ENCODE data around the gene ETNK1. TPM values are rescaled to one million over a fixed set of nuclear protein-coding genes. Genes with fewer than 3 reads are reported as not detected.

The ETNK1 gene
- total RNA-seq, 1 experiment from 2014 or later = 124 TPM

GRCh38 chr12:22728987-22729386 lies 104.0 kb downstream of the ETNK1 start:
- H3K4me1 Mint-ChIP-seq (ENCODE audit: low read depth, unreplicated experiment) = no peaks in the 10 kb centered on the region
- H3K27me3 Mint-ChIP-seq (ENCODE audit: unreplicated experiment) = no peaks in the 10 kb centered on the region
- intact Hi-C loops (cut with micrococcal nuclease; ENCODE audit: unreplicated experiment) = no loop called here
- no peak overlapping the region for H3K4me3 Mint-ChIP-seq (ENCODE audit: low read depth, unreplicated experiment)
- no peaks in the 10 kb centered on the region for H3K36me3 Mint-ChIP-seq (ENCODE audit: insufficient read depth, unreplicated experiment)
- H3K27ac Mint-ChIP-seq (ENCODE audit: unreplicated experiment) = no peak overlapping the region
- H3K9me3 Mint-ChIP-seq (ENCODE audit: low read depth, unreplicated experiment) = no peaks in the 10 kb centered on the region
- DNase-seq = no peak
- CTCF ChIA-PET = no interaction called here
- no peak for TF ChIP-seq CTCF (IDR thresholded peaks at IDR 0.05; ENCODE audit: unreplicated experiment)
- BruUV-seq (replicated peaks) = no TSS peak

- Mint-ChIP-seq H3K36me3 (ENCODE audit: insufficient read depth, unreplicated experiment) (no peaks in the 10 kb centered on the region), H3K4me1 (ENCODE audit: low read depth, unreplicated experiment) (no peaks in the 10 kb centered on the region), H3K27ac (ENCODE audit: unreplicated experiment) (no peak overlapping the region), H3K9me3 (ENCODE audit: low read depth, unreplicated experiment) (no peaks in the 10 kb centered on the region), H3K4me3 (ENCODE audit: low read depth, unreplicated experiment) (no peak overlapping the region), H3K27me3 (ENCODE audit: unreplicated experiment) (no peaks in the 10 kb centered on the region)
- intact Hi-C loops (cut with micrococcal nuclease; ENCODE audit: unreplicated experiment) = no loop called here
- no TSS peak for BruUV-seq (replicated peaks)
- CTCF ChIA-PET = no interaction called here
- no peak for TF ChIP-seq CTCF (IDR thresholded peaks at IDR 0.05; ENCODE audit: unreplicated experiment)
- no peak for DNase-seq
These were observed 104.5 kb downstream of the ETNK1 start for GRCh38 chr12:22729431-22729956.

GRCh38 chr12:22729957-22730443 lies 105.0 kb downstream of the ETNK1 start:
- H3K4me3 Mint-ChIP-seq (ENCODE audit: low read depth, unreplicated experiment) = no peak overlapping the region
- no peak for DNase-seq
- H3K36me3 Mint-ChIP-seq (ENCODE audit: insufficient read depth, unreplicated experiment) = no peaks in the 10 kb centered on the region

GRCh38 chr12:22731236-22731635 lies 106.3 kb downstream of the ETNK1 start:
- no TSS peak for BruUV-seq (replicated peaks)
- no peaks in the 10 kb centered on the region for H3K4me1 Mint-ChIP-seq (ENCODE audit: low read depth, unreplicated experiment)
- CTCF ChIA-PET = no interaction called here
- H3K36me3 Mint-ChIP-seq (ENCODE audit: insufficient read depth, unreplicated experiment) = no peaks in the 10 kb centered on the region
- intact Hi-C loops (cut with micrococcal nuclease; ENCODE audit: unreplicated experiment) = no loop called here
- TF ChIP-seq CTCF (IDR thresholded peaks at IDR 0.05; ENCODE audit: unreplicated experiment) = no peak
- no peak overlapping the region for H3K27ac Mint-ChIP-seq (ENCODE audit: unreplicated experiment)
- no peak overlapping the region for H3K4me3 Mint-ChIP-seq (ENCODE audit: low read depth, unreplicated experiment)
- H3K27me3 Mint-ChIP-seq (ENCODE audit: unreplicated experiment) = no peaks in the 10 kb centered on the region
- H3K9me3 Mint-ChIP-seq (ENCODE audit: low read depth, unreplicated experiment) = peaks cover 2% of the 10 kb centered on the region
- no peak for DNase-seq

More at GRCh38 chr12:22729957-22730443, 105.0 kb downstream of the ETNK1 start:
- H3K9me3 Mint-ChIP-seq (ENCODE audit: low read depth, unreplicated experiment) = no peaks in the 10 kb centered on the region
- CTCF ChIA-PET = no interaction called here
- no peaks in the 10 kb centered on the region for H3K4me1 Mint-ChIP-seq (ENCODE audit: low read depth, unreplicated experiment)
- H3K27ac Mint-ChIP-seq (ENCODE audit: unreplicated experiment) = no peak overlapping the region
- TF ChIP-seq CTCF (IDR thresholded peaks at IDR 0.05; ENCODE audit: unreplicated experiment) = no peak
- BruUV-seq (replicated peaks) = no TSS peak
- H3K27me3 Mint-ChIP-seq (ENCODE audit: unreplicated experiment) = no peaks in the 10 kb centered on the region
- intact Hi-C loops (cut with micrococcal nuclease; ENCODE audit: unreplicated experiment) = no loop called here

Measured in Calu3 (cell line).